Endothelial cell of umbilical vein (primary cell): Measurements from ENCODE around the gene HDHD5. TPM values are rescaled to one million over a fixed set of nuclear protein-coding genes. Genes with fewer than 3 reads are reported as not detected.

Experiments
- BruUV-seq: library from RNA; stranded (reverse); fragments of 400-500 nt; replicated peaks from 2 replicates; lab custom pipeline; 2021; lab: Mats Ljungman, UMichigan
- CTCF ChIA-PET: fragments of 300-600, 350-600 bp; sonication (Branson Sonifier 250); formaldehyde crosslinking; loops from one replicate; lab custom pipeline; 2021; ENCODE audit warnings: antibody characterized with exemption, inconsistent platforms; lab: Charles Lee
- POLR2A ChIA-PET: fragments of 300-600, 350-600 bp; sonication (Branson Sonifier 250); formaldehyde crosslinking; loops from one replicate; lab custom pipeline; 2021; ENCODE audit warnings: antibody characterized with exemption, inconsistent platforms; lab: Charles Lee
- DNase-seq: peaks from one replicate; pipeline ENCODE4 v3.0.0-alpha.2; 2011; ENCODE audit warnings: low read depth, low spot score
- FAIRE-seq: peaks from 2 replicates; lab custom pipeline; 2011; peaks lifted over from hg19 to GRCh38; lab: Jason Lieb, UNC
- H2AFZ ChIP-seq: 2 replicates; pipeline ENCODE4 v1.6.0; 2012; ENCODE audit warnings: low read depth, low read length, control low read depth, inconsistent platforms
- H3K27ac ChIP-seq: 2 replicates; pipeline ENCODE4 v1.5.1; 2011; ENCODE audit warnings: low read depth, mild to moderate bottlenecking, control low read depth, low read length, moderate library complexity; ENCODE audit not compliant: insufficient read depth
- H3K27me3 ChIP-seq, 2 experiments: 2 replicates each; pipeline versions ENCODE4 v1.6.0 to v1.6.1; 2011; ENCODE audit warnings: low read length in 2 of 2, mixed read lengths in 1 of 2; ENCODE audit not compliant: control insufficient read depth in 2 of 2, insufficient read depth in 2 of 2
- H3K36me3 ChIP-seq, 2 experiments: 2 replicates in 1 of 2; 3 replicates in 1 of 2; pipeline ENCODE4 v1.5.1; 2011; ENCODE audit warnings: low read length in 2 of 2, mild to moderate bottlenecking in 1 of 2, moderate library complexity in 1 of 2; ENCODE audit not compliant: control insufficient read depth in 2 of 2, insufficient read depth in 2 of 2; ENCODE audit errors: extremely low read depth in 1 of 2
- H3K4me1 ChIP-seq: 3 replicates; pipeline ENCODE4 v1.5.1; 2011; ENCODE audit warnings: mild to moderate bottlenecking, low read length; ENCODE audit not compliant: control insufficient read depth, insufficient read depth; ENCODE audit errors: extremely low read depth
- H3K4me2 ChIP-seq: 2 replicates; pipeline ENCODE4 v1.6.1; 2011; ENCODE audit warnings: low read length, control low read depth, mixed read lengths; ENCODE audit not compliant: insufficient read depth
- H3K4me3 ChIP-seq, 3 experiments: fragments of 200-600 bp in 1 of 3; sonication (generic), shearing (Covaris generic) in 1 of 3; replicated peaks in 1 of 3; 2 replicates each; pipeline ENCODE4 v1.5.1; 2011 to 2016; ENCODE audit warnings: control low read depth in 3 of 3, low read length in 3 of 3, mild to moderate bottlenecking in 2 of 3, inconsistent platforms in 1 of 3, low read depth in 1 of 3, moderate library complexity in 1 of 3; ENCODE audit not compliant: insufficient read depth in 1 of 3
- H3K79me2 ChIP-seq: 2 replicates; pipeline ENCODE4 v1.6.0; 2012; ENCODE audit warnings: low read length, inconsistent platforms; ENCODE audit not compliant: control insufficient read depth, insufficient read depth
- H3K9ac ChIP-seq: replicated peaks from 2 replicates; pipeline ENCODE3; 2011; ENCODE audit warnings: low read length, control low read depth; ENCODE audit not compliant: insufficient read depth; ENCODE audit errors: extremely low read depth
- H3K9me1 ChIP-seq: replicated peaks from 3 replicates; pipeline ENCODE4 v1.6.0; 2011; ENCODE audit warnings: mild to moderate bottlenecking, low read length; ENCODE audit not compliant: control insufficient read depth, insufficient read depth; ENCODE audit errors: extremely low read depth
- H3K9me3 ChIP-seq: replicated peaks from 2 replicates; pipeline ENCODE4 v1.5.1; 2012; ENCODE audit warnings: low read length, inconsistent platforms; ENCODE audit not compliant: control insufficient read depth, insufficient read depth
- H4K20me1 ChIP-seq: replicated peaks from 2 replicates; pipeline ENCODE3; 2011; ENCODE audit warnings: mild to moderate bottlenecking, low read length; ENCODE audit not compliant: control insufficient read depth, insufficient read depth; ENCODE audit errors: extremely low read depth
- CTCF ChIP-seq, 2 donors: IDR thresholded peaks; 1 replicate in 1 of 2; 2 replicates in 1 of 2; pipeline ENCODE4 v1.5.1; 2011; ENCODE audit warnings: low read length in 2 of 2, mild to moderate bottlenecking in 2 of 2, moderate library complexity in 2 of 2, control low read depth in 1 of 2, inconsistent platforms in 1 of 2, low read depth in 1 of 2; ENCODE audit not compliant: insufficient read depth in 1 of 2; ENCODE audit errors: extremely low read depth in 1 of 2
- EZH2 ChIP-seq: IDR thresholded peaks from 2 replicates; pipeline ENCODE4 v1.6.1; 2012; ENCODE audit warnings: borderline replicate concordance, low read depth, mild to moderate bottlenecking, moderate library complexity, low read length, inconsistent platforms; ENCODE audit not compliant: severe bottlenecking
- FOS ChIP-seq: IDR thresholded peaks from 2 replicates; pipeline ENCODE4 v1.6.1; 2011; ENCODE audit warnings: mild to moderate bottlenecking, low read length, moderate library complexity, borderline replicate concordance; ENCODE audit not compliant: insufficient read depth
- GATA2 ChIP-seq: IDR thresholded peaks from 2 replicates; pipeline ENCODE4 v1.7.0; 2011; ENCODE audit warnings: low read depth, mild to moderate bottlenecking, moderate library complexity, mixed read lengths, low read length; ENCODE audit not compliant: insufficient read length, insufficient read depth
- JUN ChIP-seq: IDR thresholded peaks from 2 replicates; pipeline ENCODE4 v1.6.1; 2011; ENCODE audit warnings: borderline replicate concordance, low read depth; ENCODE audit not compliant: insufficient read length, insufficient read depth
- MAX ChIP-seq: IDR thresholded peaks from 2 replicates; pipeline ENCODE4 v1.6.1; 2011; ENCODE audit not compliant: insufficient read depth, insufficient read length
- MYC ChIP-seq: IDR thresholded peaks from one replicate; pipeline ENCODE4 v1.6.1; 2011; ENCODE audit warnings: mild to moderate bottlenecking, low read depth, low read length
- POLR2A ChIP-seq: IDR thresholded peaks from 2 replicates; pipeline ENCODE4 v1.6.1; 2012; ENCODE audit warnings: low read depth, mild to moderate bottlenecking, control low read depth, low read length
- POLR2AphosphoS5 ChIP-seq: IDR thresholded peaks from 2 replicates; pipeline ENCODE4 v1.6.1; 2012; ENCODE audit warnings: low read depth, mild to moderate bottlenecking, control low read depth, low read length, moderate library complexity; ENCODE audit not compliant: insufficient read depth
- dilution Hi-C: fragments of 300-500 bp; cut with MboI; formaldehyde crosslinking; loops from one replicate; pipeline ENCODE4 v1.15.0; 2019; ENCODE audit warnings: low sequenced_read_pairs; ENCODE audit not compliant: extremely low pct_ligation_motif_present
- intact Hi-C: fragments of 100-400 bp; cut with micrococcal nuclease; formaldehyde crosslinking; loops from one replicate; pipeline ENCODE4 v1.10.0; 2022
- polyA plus RNA-seq, 4 experiments: library from polyadenylated mRNA; depleted of rRNA in 3 of 4; stranded (reverse) in 3 of 4; unstranded in 1 of 4; fragments of >200 nt; gene quantifications; 2 replicates each; pipeline versions ENCODE4 v1.2.1 to v1.2.3, GENCODE V29; 2011 to 2012; ENCODE audit warnings: missing spikeins in 1 of 4
- total RNA-seq: library from RNA; stranded (reverse); gene quantifications from 2 replicates; pipeline ENCODE4 v1.2.3, GENCODE V29; 2021

HDHD5 gene
- total and polyA plus RNA-seq, 2 donors (not counting 3 experiments of a cell fraction or from before 2014, with no cell fraction given): 28.1 to 54.1 TPM

GRCh38 chr22:17093081-17093480, 66.0 kb downstream of the HDHD5 start:
- no peak overlapping the region for H3K4me2 ChIP-seq
- H3K36me3 ChIP-seq: peaks cover 0 to 4% of the 10 kb centered on the region in 2 experiments
- no TSS peak for BruUV-seq
- no peaks in the 10 kb centered on the region for H3K27me3 ChIP-seq
- no peak overlapping the region for H3K27ac ChIP-seq
- ChIA-PET CTCF (interaction anchor here (1.4 kb wide), 1 partner anchor 408 kb away, joined by 4 read pairs; no protein-coding TSS in a partner anchor), POLR2A (no interaction called here)
- H2AFZ ChIP-seq: no peak overlapping the region
- dilution Hi-C loops: no loop called here
- H3K9me1 ChIP-seq: no peaks in the 10 kb centered on the region
- FAIRE-seq: no peak
- H4K20me1 ChIP-seq: peaks cover 2% of the 10 kb centered on the region
- H3K79me2 ChIP-seq: peaks cover 9% of the 10 kb centered on the region
- intact Hi-C loops: no loop called here
- H3K9me3 ChIP-seq: no peaks in the 10 kb centered on the region
- no peaks in the 10 kb centered on the region for H3K4me1 ChIP-seq
- TF ChIP-seq POLR2A (no peak), MYC (no peak), POLR2AphosphoS5 (no peak), CTCF (IDR thresholded peaks at IDR 0.05; ENCODE audit: extremely low read depth in 1 of 2, insufficient read depth in 1 of 2, low read depth in 1 of 2, low read length in 2 of 2) (no peak), JUN (no peak), GATA2 (no peak), MAX (no peak), EZH2 (no peak), FOS (no peak)
- no peak overlapping the region for H3K4me3 ChIP-seq
- H3K9ac ChIP-seq: no peak overlapping the region
- no peak for DNase-seq
